K562 (cell line): ENCODE results near the gene ODAD3. TPM values are rescaled to one million over a fixed set of nuclear protein-coding genes. Genes with fewer than 3 reads are reported as not detected.
A peak's percentile ranks its signal among the peaks of the same experiment; 100 is the strongest.

Experiments
- AFF1 ChIP-seq, 2 experiments: fragments of 450-650 bp; IDR thresholded peaks; 2 replicates each; pipeline ENCODE4 v1.6.1; 2018; ENCODE audit warnings: mild to moderate bottlenecking in 2 of 2, low read depth in 1 of 2; ENCODE audit not compliant: partially characterized antibody in 2 of 2
- ARID4B ChIP-seq: sonication (generic); formaldehyde crosslinking; IDR thresholded peaks from 2 replicates; pipeline ENCODE4 v1.8.0; 2022; ENCODE audit warnings: mild to moderate bottlenecking, missing genetic modification reagents
- BRD4 ChIP-seq: fragments of 200-600 bp; sonication (generic); IDR thresholded peaks from 2 replicates; pipeline ENCODE4 v1.6.1; 2017; ENCODE audit warnings: inconsistent platforms
- CBX1 ChIP-seq: sonication (generic); IDR thresholded peaks from 2 replicates; pipeline ENCODE4 v1.6.1; 2016; ENCODE audit warnings: antibody characterized with exemption, low read depth, mild to moderate bottlenecking
- ELF1 ChIP-seq: fragments of 200-800 bp; sonication (Bioruptor generic); IDR thresholded peaks from 2 replicates; pipeline ENCODE4 v1.6.1; 2016; ENCODE audit warnings: missing genetic modification characterization, missing compliant biosample characterization
- KHSRP ChIP-seq: fragments of 450-650 bp; IDR thresholded peaks from 2 replicates; pipeline ENCODE4 v1.6.1; 2017
- MEIS2 ChIP-seq: fragments of 450-650 bp; IDR thresholded peaks from 2 replicates; pipeline ENCODE4 v1.6.1; 2014; ENCODE audit warnings: mild to moderate bottlenecking; ENCODE audit not compliant: partially characterized antibody
- NCOR1 ChIP-seq: fragments of 450-650 bp; IDR thresholded peaks from 2 replicates; pipeline ENCODE4 v1.6.1; 2016; ENCODE audit warnings: mild to moderate bottlenecking, moderate library complexity
- PHTF2 ChIP-seq: fragments of 250-450 bp; sonication (Bioruptor Pico); IDR thresholded peaks from 2 replicates; pipeline ENCODE4 v1.5.0; 2021; ENCODE audit warnings: mild to moderate bottlenecking
- RFX1 ChIP-seq: fragments of 450-650 bp; IDR thresholded peaks from 2 replicates; pipeline ENCODE4 v1.6.1; 2016; ENCODE audit warnings: mild to moderate bottlenecking, moderate library complexity
- SMARCA4 ChIP-seq: fragments of 450-650 bp; IDR thresholded peaks from 2 replicates; pipeline ENCODE4 v1.6.1; 2016
- THAP7 ChIP-seq: fragments of 250-450 bp; sonication (Bioruptor Pico); IDR thresholded peaks from 2 replicates; pipeline ENCODE4 v1.5.0; 2021
- XRCC4 ChIP-seq: IDR thresholded peaks from one replicate; pipeline ENCODE4 v1.6.1; 2011; ENCODE audit not compliant: insufficient read depth, insufficient read length; ENCODE audit errors: extremely low read depth
- ZBTB1 ChIP-seq: sonication (generic); formaldehyde crosslinking; IDR thresholded peaks from 2 replicates; pipeline ENCODE4 v1.8.1; 2023; ENCODE audit warnings: missing genetic modification reagents, low read depth, mild to moderate bottlenecking, borderline replicate concordance
- ZBTB7A ChIP-seq: IDR thresholded peaks from 2 replicates; pipeline ENCODE4 v1.6.1; 2011; ENCODE audit warnings: low read depth, mild to moderate bottlenecking, low read length, moderate library complexity, borderline replicate concordance; ENCODE audit not compliant: control insufficient read depth
- ZBTB8A ChIP-seq: fragments of 450-650 bp; IDR thresholded peaks from 2 replicates; pipeline ENCODE4 v1.6.1; 2018; ENCODE audit warnings: mild to moderate bottlenecking, moderate library complexity; ENCODE audit not compliant: partially characterized antibody
- ZNF445 ChIP-seq: fragments of 250-450 bp; sonication (Bioruptor Pico); IDR thresholded peaks from 2 replicates; pipeline ENCODE4 v1.4.0; 2020; ENCODE audit warnings: low read depth, mild to moderate bottlenecking, moderate library complexity
- ZSCAN29 ChIP-seq: fragments of 450-650 bp; IDR thresholded peaks from 2 replicates; pipeline ENCODE4 v1.6.1; 2017
- polyA plus RNA-seq, 8 experiments: library from polyadenylated mRNA; depleted of rRNA in 4 of 8; stranded (reverse) in 5 of 8; unstranded in 3 of 8; fragments of >200 nt; fragmentation: Nextera tagmentation in 2 of 8; fragmentation: Illumina TruSeq in 1 of 8; extraction: Ambion mirVana in 2 of 8; extraction: Trizol in 1 of 8; gene quantifications; 2 replicates each; pipeline versions ENCODE4 v1.2.1 to v1.2.3, GENCODE V29; 2011 to 2014; ENCODE audit warnings: inconsistent platforms in 1 of 8, missing spikeins in 1 of 8
- total RNA-seq, 7 experiments: library from RNA; depleted of rRNA in 6 of 7; stranded (reverse); fragments of >200 nt in 6 of 7; fragmentation: Illumina TruSeq in 2 of 7; extraction: Trizol in 2 of 7; gene quantifications; 2 replicates each; pipeline versions ENCODE4 v1.2.1 to v1.2.3, GENCODE V29; 2011 to 2021; ENCODE audit warnings: low replicate concordance in 1 of 7

The ODAD3 gene
- total and polyA plus RNA-seq, 9 of the 15 experiments (the other 6 are each of a cell fraction or from before 2014, with no cell fraction given) = 0.07 to 0.72 (median 0.14) TPM; not detected in 2

GRCh38 chr19:11382898-11383705 is 51.8 kb downstream of the ODAD3 start (continued):
- TF ChIP-seq ARID4B (CRISPR knock-in tag) (no peak), XRCC4 (no peak), ZBTB8A (no peak), PHTF2 (CRISPR knock-in tag) (no peak), SMARCA4 (peak; percentile 31; the same call in 1 of the 2 replicates), RFX1 (no peak), ZSCAN29 (no peak), THAP7 (CRISPR knock-in tag) (peak; percentile 42; the same call in 1 of the 2 replicates), CBX1 (no peak), KHSRP (no peak), ZNF445 (no peak), ELF1 (tag) (no peak), MEIS2 (no peak), AFF1 (IDR thresholded peaks at IDR 0.05; ENCODE audit: low read depth in 1 of 2, partially characterized antibody in 2 of 2) (peak in 1 of 2 experiments; percentile 41), NCOR1 (peak; percentile 62), ZBTB1 (no peak), BRD4 (no peak), ZBTB7A (peak; percentile 81)
